Natural killer cell (primary cell): Measurements from ENCODE around the gene TPPP2. TPM values are rescaled to one million over a fixed set of nuclear protein-coding genes. Genes with fewer than 3 reads are reported as not detected.

Experiments used
- ATAC-seq, 3 donors: fragments of 150-1000 bp in 2 of 3; fragments of 200-7000 bp in 1 of 3; cut with Tn5 transposase; 1 replicate in 1 of 3; 2 replicates in 2 of 3; pipeline ENCODE4 v1.10.0; 2021; ENCODE audit warnings: mild to moderate bottlenecking in 2 of 3, moderate library complexity in 2 of 3
- DNase-seq, 2 donors: peaks; one replicate each; pipeline versions ENCODE4 v3.0.0 to v3.0.0-alpha.2; 2013 to 2021; ENCODE audit warnings: mixed read lengths in 1 of 2
- H3K27ac ChIP-seq: one replicate; pipeline ENCODE4 v1.5.1; 2013; ENCODE audit warnings: mild to moderate bottlenecking, low read length
- H3K27me3 ChIP-seq: one replicate; pipeline ENCODE4 v1.6.1; 2013; ENCODE audit warnings: low read length; ENCODE audit not compliant: control insufficient read depth, insufficient read depth
- H3K36me3 ChIP-seq: one replicate; pipeline ENCODE4 v1.6.1; 2013; ENCODE audit warnings: low read length; ENCODE audit not compliant: control insufficient read depth, insufficient read depth
- H3K4me1 ChIP-seq: one replicate; pipeline ENCODE4 v1.6.1; 2013; ENCODE audit warnings: low read length; ENCODE audit not compliant: control insufficient read depth, insufficient read depth
- H3K4me3 ChIP-seq: one replicate; pipeline ENCODE4 v1.5.1; 2013; ENCODE audit warnings: low read length
- H3K9me3 ChIP-seq: one replicate; pipeline ENCODE4 v1.6.1; 2013; ENCODE audit warnings: low read length; ENCODE audit not compliant: control insufficient read depth, insufficient read depth
- H3K27ac Mint-ChIP-seq, 2 donors: one replicate each; pipeline ENCODE4 v1.8.0; 2022; ENCODE audit warnings: mild to moderate bottlenecking in 2 of 2, mixed read lengths in 2 of 2, moderate library complexity in 1 of 2
- H3K27me3 Mint-ChIP-seq, 2 donors: one replicate each; pipeline ENCODE4 v1.8.0; 2022; ENCODE audit warnings: low read depth in 2 of 2, mixed read lengths in 2 of 2
- H3K36me3 Mint-ChIP-seq: one replicate; pipeline ENCODE4 v1.8.0; 2022; ENCODE audit warnings: mixed read lengths
- H3K4me1 Mint-ChIP-seq, 2 donors: one replicate each; pipeline ENCODE4 v1.8.0; 2022; ENCODE audit warnings: mixed read lengths in 2 of 2
- H3K4me3 Mint-ChIP-seq: one replicate; pipeline ENCODE4 v1.8.0; 2022; ENCODE audit warnings: mild to moderate bottlenecking, moderate library complexity, mixed read lengths
- H3K9me3 Mint-ChIP-seq, 2 donors: one replicate each; pipeline ENCODE4 v1.8.0; 2022; ENCODE audit warnings: mixed read lengths in 2 of 2
- WGBS: methylation state at CpG from one replicate; pipeline ENCODE4 v1.1.7; 2013; ENCODE audit warnings: missing lambda C conversion rate; ENCODE audit not compliant: insufficient coverage; 5-methylcytosine and 5-hydroxymethylcytosine counted together
- intact Hi-C: fragments of 100-400 bp; cut with micrococcal nuclease; formaldehyde crosslinking; loops from one replicate; pipeline ENCODE4 v1.14.2; 2022
- total RNA-seq, 4 donors: library from RNA; stranded (reverse); fragments of 120-200 nt in 1 of 4; gene quantifications; one replicate each; pipeline versions ENCODE4 v1.2.3 to v1.2.4, GENCODE V29; 2013 to 2022
- TF ChIP-seq, protein P1 (sequence below): fragments of 200-600 bp; IDR thresholded peaks from one replicate; pipeline ENCODE4 v1.8.0; 2022; ENCODE audit warnings: antibody characterized with exemption

Gene TPPP2
- total RNA-seq, 3 donors from 2014 or later (not counting 1 experiment from before 2014, with no cell fraction given): not detected

DNA sequence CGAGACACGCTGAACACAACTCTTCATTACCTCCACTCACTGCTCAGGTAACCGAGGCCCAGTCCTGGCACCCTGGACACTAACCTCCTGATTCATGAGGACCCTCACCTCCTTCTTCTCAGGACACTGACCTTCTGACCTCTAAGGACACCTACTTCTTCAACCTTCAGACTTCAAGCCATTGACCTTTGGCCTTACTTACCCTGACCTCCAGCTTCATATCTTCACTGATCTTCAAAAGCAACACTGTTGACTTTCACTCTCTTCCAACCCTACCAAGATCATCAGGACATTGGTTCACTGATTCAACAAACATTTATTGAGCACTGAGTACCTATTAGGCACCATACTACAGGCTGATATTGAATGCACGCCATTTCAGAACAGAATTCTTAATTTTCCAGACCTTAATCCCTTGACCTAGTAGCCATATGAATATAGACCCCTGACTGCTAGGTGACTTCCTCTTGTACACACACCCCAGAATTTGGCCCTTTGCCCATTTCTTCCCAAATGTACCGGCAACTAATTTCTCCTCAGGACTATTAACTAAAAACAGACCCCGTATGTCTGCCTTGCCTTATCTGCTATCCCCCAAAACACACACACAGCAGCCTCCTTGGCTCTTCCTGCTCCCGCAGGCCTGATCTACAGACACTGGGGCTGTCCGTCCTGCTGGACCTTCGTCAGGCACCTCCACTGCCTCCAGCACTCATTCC lies 45.9 kb downstream of the TPPP2 start:
- no peak for ATAC-seq
- peaks cover 24% of the 10 kb centered on the region in 2 donors for H3K27me3 Mint-ChIP-seq
- Histone ChIP-seq H3K36me3 (no peaks in the 10 kb centered on the region), H3K4me1 (peaks cover 21% of the 10 kb centered on the region), H3K4me3 (no peak overlapping the region), H3K27ac (no peak overlapping the region), H3K27me3 (peaks cover 15% of the 10 kb centered on the region), H3K9me3 (no peaks in the 10 kb centered on the region)
- H3K4me3 Mint-ChIP-seq: no peak overlapping the region
- H3K4me1 Mint-ChIP-seq: peaks cover 11 to 17% of the 10 kb centered on the region in 2 donors
- no peaks in the 10 kb centered on the region for H3K9me3 Mint-ChIP-seq
- intact Hi-C loops: no loop called here
- H3K36me3 Mint-ChIP-seq: no peaks in the 10 kb centered on the region
- WGBS: 93% methylated on average over 9 of the region's 9 CpGs
- H3K27ac Mint-ChIP-seq: no peak overlapping the region
- TF ChIP-seq, protein P1, sequence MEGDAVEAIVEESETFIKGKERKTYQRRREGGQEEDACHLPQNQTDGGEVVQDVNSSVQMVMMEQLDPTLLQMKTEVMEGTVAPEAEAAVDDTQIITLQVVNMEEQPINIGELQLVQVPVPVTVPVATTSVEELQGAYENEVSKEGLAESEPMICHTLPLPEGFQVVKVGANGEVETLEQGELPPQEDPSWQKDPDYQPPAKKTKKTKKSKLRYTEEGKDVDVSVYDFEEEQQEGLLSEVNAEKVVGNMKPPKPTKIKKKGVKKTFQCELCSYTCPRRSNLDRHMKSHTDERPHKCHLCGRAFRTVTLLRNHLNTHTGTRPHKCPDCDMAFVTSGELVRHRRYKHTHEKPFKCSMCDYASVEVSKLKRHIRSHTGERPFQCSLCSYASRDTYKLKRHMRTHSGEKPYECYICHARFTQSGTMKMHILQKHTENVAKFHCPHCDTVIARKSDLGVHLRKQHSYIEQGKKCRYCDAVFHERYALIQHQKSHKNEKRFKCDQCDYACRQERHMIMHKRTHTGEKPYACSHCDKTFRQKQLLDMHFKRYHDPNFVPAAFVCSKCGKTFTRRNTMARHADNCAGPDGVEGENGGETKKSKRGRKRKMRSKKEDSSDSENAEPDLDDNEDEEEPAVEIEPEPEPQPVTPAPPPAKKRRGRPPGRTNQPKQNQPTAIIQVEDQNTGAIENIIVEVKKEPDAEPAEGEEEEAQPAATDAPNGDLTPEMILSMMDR: no peak
- no peak for DNase-seq

GRCh38 chr14:21077672-21078071 lies 47.7 kb downstream of the TPPP2 start:
- 42% methylated on average over 2 of the region's 2 CpGs for WGBS
- H3K36me3 ChIP-seq: no peaks in the 10 kb centered on the region
- no peak for DNase-seq
- Mint-ChIP-seq H3K9me3 (no peaks in the 10 kb centered on the region), H3K4me1 (no peaks in the 10 kb centered on the region), H3K27ac (no peak overlapping the region), H3K27me3 (peaks cover 9 to 12% of the 10 kb centered on the region in 2 donors), H3K4me3 (no peak overlapping the region), H3K36me3 (no peaks in the 10 kb centered on the region)
- peaks cover 2% of the 10 kb centered on the region for H3K27me3 ChIP-seq
- no peak overlapping the region for H3K27ac ChIP-seq
- H3K4me3 ChIP-seq: no peak overlapping the region
- intact Hi-C loops: no loop called here
- peaks cover 3% of the 10 kb centered on the region for H3K4me1 ChIP-seq
- no peaks in the 10 kb centered on the region for H3K9me3 ChIP-seq
- TF ChIP-seq, protein P1: no peak
- no peak for ATAC-seq

DNA sequence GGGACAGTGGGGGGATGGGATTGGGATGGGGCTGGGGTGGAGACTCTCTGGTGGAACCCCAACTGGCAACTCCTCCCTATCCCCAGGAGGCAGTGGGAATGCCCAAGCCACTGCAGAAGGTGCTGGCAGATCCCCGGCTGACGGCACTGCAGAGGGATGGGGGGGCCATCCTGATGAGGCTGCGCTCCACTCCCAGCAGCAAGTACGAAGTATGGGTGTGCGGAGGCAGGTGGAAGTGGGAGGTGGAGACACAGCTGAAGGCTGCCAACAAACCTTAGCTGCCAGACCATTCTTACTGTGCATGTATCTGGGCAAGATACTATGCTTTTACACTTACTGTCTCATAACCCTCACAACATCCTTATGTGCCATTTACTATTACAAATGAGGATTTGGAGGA lies 48.3 kb downstream of the TPPP2 start:
- Histone ChIP-seq H3K9me3 (no peaks in the 10 kb centered on the region), H3K27me3 (peaks cover 2% of the 10 kb centered on the region), H3K4me1 (no peaks in the 10 kb centered on the region), H3K27ac (no peak overlapping the region), H3K4me3 (no peak overlapping the region), H3K36me3 (no peaks in the 10 kb centered on the region)
- intact Hi-C loops: no loop called here
- Mint-ChIP-seq H3K27me3 (peaks cover 6 to 7% of the 10 kb centered on the region in 2 donors), H3K4me1 (no peaks in the 10 kb centered on the region), H3K9me3 (no peaks in the 10 kb centered on the region), H3K27ac (no peak overlapping the region), H3K4me3 (no peak overlapping the region), H3K36me3 (no peaks in the 10 kb centered on the region)
- ATAC-seq (no peak), DNase-seq (no peak)
- 88% methylated on average over 5 of the region's 5 CpGs for WGBS
- TF ChIP-seq, protein P1: no peak

DNA sequence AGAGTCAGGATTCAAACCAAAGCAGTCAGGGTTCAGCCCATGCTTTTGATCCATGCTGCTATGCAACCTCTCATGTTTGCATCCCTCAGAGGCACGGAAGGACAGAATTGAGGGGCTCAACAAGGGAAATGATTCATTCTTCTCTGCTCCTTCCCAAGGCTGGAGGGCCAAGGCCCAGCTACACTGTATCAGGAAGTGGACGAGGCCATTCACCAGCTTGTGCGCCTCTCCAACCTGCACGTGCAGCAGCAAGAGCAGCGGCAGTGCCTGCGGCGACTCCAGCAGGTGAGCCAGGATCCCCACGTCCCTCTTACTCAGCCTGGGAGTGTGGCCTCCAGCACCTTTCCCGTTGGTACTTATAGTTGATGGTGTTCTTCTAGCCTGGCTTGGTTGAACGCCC lies 48.7 kb downstream of the TPPP2 start:
- TF ChIP-seq, protein P1: no peak
- Histone ChIP-seq H3K9me3 (no peaks in the 10 kb centered on the region), H3K27me3 (peaks cover 2% of the 10 kb centered on the region), H3K27ac (no peak overlapping the region), H3K4me1 (no peaks in the 10 kb centered on the region), H3K4me3 (no peak overlapping the region), H3K36me3 (no peaks in the 10 kb centered on the region)
- ATAC-seq: no peak
- no peaks in the 10 kb centered on the region for H3K9me3 Mint-ChIP-seq
- no peak for DNase-seq
- no peak overlapping the region for H3K4me3 Mint-ChIP-seq
- intact Hi-C loops: no loop called here
- H3K27me3 Mint-ChIP-seq: peaks cover 1 to 2% of the 10 kb centered on the region in 2 donors
- H3K27ac Mint-ChIP-seq: no peak overlapping the region
- H3K4me1 Mint-ChIP-seq: no peaks in the 10 kb centered on the region
- WGBS: 90% methylated on average over 8 of the region's 10 CpGs
- H3K36me3 Mint-ChIP-seq: no peaks in the 10 kb centered on the region
